Measurements from ENCODE around the gene GRK2. TPM values are rescaled to one million over a fixed set of nuclear protein-coding genes. Genes with fewer than 3 reads are reported as not detected.
"Not testable (repeated sequence)": the region's sequence is repeated elsewhere in the genome, so short reads cannot be mapped to it uniquely, and the experiment has no call there.

The GRK2 gene
- 82.5 TPM for polyA plus RNA-seq
- long read RNA-seq, donor 1, transcript GRK2-201 (21 exons, 3,466 nt), result major isoform, 15 of 15 reads
- long read RNA-seq, donor 1, partial matches to known transcripts, result 0 of 15 reads
- long read RNA-seq, donor 1, other reads (novel, unspliced or antisense), result 0 of 15 reads
- long read RNA-seq, donor 2, transcript GRK2-201 (21 exons, 3,466 nt), result major isoform, 8 of 14 reads
- long read RNA-seq, donor 2, partial matches to known transcripts, result 5 of 14 reads
- long read RNA-seq, donor 2, other reads (novel, unspliced or antisense), result 0 of 14 reads
- long read RNA-seq, donor 3, result 0 reads
- long read RNA-seq, donor 4, partial matches to known transcripts, result 0 of 1 reads
- long read RNA-seq, donor 4, other reads (novel, unspliced or antisense), result 0 of 1 reads
- long read RNA-seq, donor 5, transcript GRK2-201 (21 exons, 3,466 nt), result major isoform, 10 of 11 reads
- long read RNA-seq, donor 5, partial matches to known transcripts, result 0 of 11 reads
- long read RNA-seq, donor 5, other reads (novel, unspliced or antisense), result 0 of 11 reads
- long read RNA-seq, donor 6, transcript GRK2-201 (21 exons, 3,466 nt), result major isoform, 11 of 11 reads
- long read RNA-seq, donor 6, partial matches to known transcripts, result 0 of 11 reads
- long read RNA-seq, donor 6, other reads (novel, unspliced or antisense), result 0 of 11 reads
- long read RNA-seq, donor 7, partial matches to known transcripts, result 0 of 2 reads
- long read RNA-seq, donor 7, other reads (novel, unspliced or antisense), result 0 of 2 reads
- long read RNA-seq, donor 8, transcript GRK2-201 (21 exons, 3,466 nt), result major isoform, 10 of 27 reads
- long read RNA-seq, donor 8, partial matches to known transcripts, result 17 of 27 reads
- long read RNA-seq, donor 8, other reads (novel, unspliced or antisense), result 0 of 27 reads
- long read RNA-seq, donor 9, transcript GRK2-201 (21 exons, 3,466 nt), result major isoform, 6 of 27 reads
- long read RNA-seq, donor 9, partial matches to known transcripts, result 20 of 27 reads
- long read RNA-seq, donor 9, other reads (novel, unspliced or antisense), result 0 of 27 reads
- long read RNA-seq, donor 10, transcript GRK2-201 (21 exons, 3,466 nt), result major isoform, 11 of 71 reads
- long read RNA-seq, donor 10, partial matches to known transcripts, result 59 of 71 reads
- long read RNA-seq, donor 10, other reads (novel, unspliced or antisense), result 0 of 71 reads
- long read RNA-seq, donor 11, transcript GRK2-201 (21 exons, 3,466 nt), result major isoform, 9 of 9 reads
- long read RNA-seq, donor 11, partial matches to known transcripts, result 0 of 9 reads
- long read RNA-seq, donor 11, other reads (novel, unspliced or antisense), result 0 of 9 reads

DNA sequence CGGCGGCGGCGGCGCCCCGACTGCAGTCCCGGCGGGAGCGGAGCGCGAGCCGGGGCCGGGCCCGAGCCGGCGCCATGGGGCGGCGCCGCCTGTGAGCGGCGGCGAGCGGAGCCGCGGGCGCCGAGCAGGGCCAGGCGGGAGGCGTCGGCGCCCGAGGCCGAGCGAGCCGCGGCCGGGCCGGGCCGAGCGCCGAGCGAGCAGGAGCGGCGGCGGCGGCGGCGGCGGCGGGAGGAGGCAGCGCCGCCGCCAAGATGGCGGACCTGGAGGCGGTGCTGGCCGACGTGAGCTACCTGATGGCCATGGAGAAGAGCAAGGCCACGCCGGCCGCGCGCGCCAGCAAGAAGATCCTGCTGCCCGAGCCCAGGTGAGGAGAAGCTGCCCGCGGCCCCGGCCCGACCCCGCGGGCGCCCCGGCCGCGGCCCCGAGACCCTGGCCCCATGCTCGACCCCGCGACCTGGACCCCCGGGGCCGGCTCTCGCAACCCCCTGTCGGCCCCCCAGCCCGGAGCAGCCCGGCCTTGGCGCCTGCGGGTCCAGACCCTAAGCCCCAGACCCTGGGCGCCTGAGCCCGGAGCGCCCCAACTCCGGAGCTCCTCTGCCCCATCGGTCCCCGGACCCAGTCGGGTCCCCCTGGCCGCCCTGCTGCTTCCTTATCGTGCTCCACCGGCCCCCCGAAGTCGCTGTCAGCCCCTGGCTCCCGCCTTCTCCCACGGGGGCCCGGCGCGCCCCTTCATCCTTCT is at the start of gene GRK2:
TSS of gene GRK2 (plus strand) at position 25 of the 739 bp plus-strand sequence. CDS start at position 252, 227 bp downstream.
- Histone ChIP-seq H3K36me3 (ENCODE audit: control insufficient read depth, insufficient read depth, low read length) (peaks cover 27% of the 10 kb centered on the region), H3K27ac (ENCODE audit: low read length) (peak within 1 kb of the TSS; percentile 94), H3K27me3 (ENCODE audit: control insufficient read depth, insufficient read depth, low read length) (no peaks in the 10 kb centered on the region), H3K4me1 (ENCODE audit: control insufficient read depth, insufficient read depth, low read length) (peaks cover 54% of the 10 kb centered on the region), H3K9me3 (ENCODE audit: control insufficient read depth, low read depth, low read length) (no peaks in the 10 kb centered on the region), H3K4me3 (ENCODE audit: low read length) (peak within 1 kb of the TSS; percentile 75)
- DNase-seq, result peak in 1 of 2 donors; percentile 59
- WGBS (ENCODE audit: insufficient coverage, low lambda C conversion rate), result no CpG with 5 or more reads among the region's 103 CpGs

DNA sequence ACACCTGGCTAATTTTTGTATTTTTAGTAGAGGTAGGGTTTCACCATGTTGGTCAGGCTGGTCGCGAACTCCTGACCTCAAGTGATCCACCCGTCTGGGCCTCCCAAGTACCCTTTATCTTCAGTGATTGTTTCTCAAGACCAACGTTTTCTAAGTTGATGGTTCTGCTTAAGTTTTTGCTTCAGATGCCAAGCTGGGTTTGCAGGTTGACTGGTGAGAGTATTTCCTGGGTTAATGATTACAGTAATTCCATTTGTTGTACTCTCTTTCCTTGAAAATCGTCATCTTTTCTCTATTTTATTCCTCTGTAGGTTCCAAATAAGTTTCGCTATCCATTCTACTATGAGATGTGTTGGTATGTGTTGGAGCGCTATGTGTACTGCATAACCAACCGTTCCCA is 38.5 kb upstream of the GRK2 start:
- H3K4me3 ChIP-seq (ENCODE audit: low read length), result no peak overlapping the region
- H3K27me3 ChIP-seq (ENCODE audit: control insufficient read depth, insufficient read depth, low read length), result no peaks in the 10 kb centered on the region
- DNase-seq, result no peak
- H3K9me3 ChIP-seq (ENCODE audit: control insufficient read depth, low read depth, low read length), result no peaks in the 10 kb centered on the region
- peaks cover 54% of the 10 kb centered on the region for H3K36me3 ChIP-seq (ENCODE audit: control insufficient read depth, insufficient read depth, low read length)
- no peaks in the 10 kb centered on the region for H3K4me1 ChIP-seq (ENCODE audit: control insufficient read depth, insufficient read depth, low read length)
- H3K27ac ChIP-seq (ENCODE audit: low read length), result no peak overlapping the region
- 67% methylated on average over 2 of the region's 8 CpGs for WGBS (ENCODE audit: insufficient coverage, low lambda C conversion rate)

DNA sequence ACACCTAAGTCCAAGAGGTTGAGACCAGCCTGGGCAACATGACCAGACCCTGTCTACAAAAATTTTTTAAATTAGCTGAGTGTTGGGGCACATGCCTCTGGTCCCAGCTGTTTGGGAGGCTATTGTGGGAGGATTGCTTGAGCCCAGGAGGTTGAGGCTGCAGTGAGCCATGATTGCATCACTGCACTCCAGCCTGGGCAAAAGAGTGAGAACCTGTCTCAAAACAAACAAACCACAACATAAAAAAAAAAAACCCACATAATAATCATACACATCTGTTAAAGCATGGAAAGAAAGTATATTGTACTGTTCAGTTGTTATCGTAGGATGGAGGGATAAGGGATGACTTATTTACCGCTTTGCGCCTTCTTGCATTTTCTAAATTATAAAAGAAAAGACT is 35.9 kb upstream of the GRK2 start:
- WGBS (ENCODE audit: insufficient coverage, low lambda C conversion rate), result 100% methylated on average over 2 of the region's 3 CpGs

DNA sequence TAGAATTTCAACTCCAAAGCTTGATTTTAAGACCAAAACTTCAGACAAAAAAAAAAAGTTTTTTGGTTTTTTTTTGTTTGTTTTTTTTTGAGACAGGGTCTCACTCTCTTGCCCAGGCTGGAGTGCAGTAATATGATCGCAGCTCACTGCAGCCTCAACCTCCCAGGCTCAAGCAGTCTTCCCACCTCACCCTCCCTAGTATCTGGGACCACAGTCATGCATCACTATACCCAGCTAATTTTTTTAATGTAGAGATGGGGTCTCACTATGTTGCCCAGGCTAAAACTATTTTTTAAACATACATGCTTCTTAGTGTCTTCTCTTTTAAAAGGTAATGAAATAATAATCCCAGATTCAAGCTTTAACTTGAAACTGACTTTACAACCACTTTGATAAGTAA is 35.4 kb upstream of the GRK2 start:
- no peak overlapping the region for H3K4me3 ChIP-seq (ENCODE audit: low read length)
- no CpG with 5 or more reads among the region's 1 CpG for WGBS (ENCODE audit: insufficient coverage, low lambda C conversion rate)
- no peaks in the 10 kb centered on the region for H3K9me3 ChIP-seq (ENCODE audit: control insufficient read depth, low read depth, low read length)
- DNase-seq, result no peak
- peaks cover 40% of the 10 kb centered on the region for H3K36me3 ChIP-seq (ENCODE audit: control insufficient read depth, insufficient read depth, low read length)
- no peaks in the 10 kb centered on the region for H3K4me1 ChIP-seq (ENCODE audit: control insufficient read depth, insufficient read depth, low read length)
- no peaks in the 10 kb centered on the region for H3K27me3 ChIP-seq (ENCODE audit: control insufficient read depth, insufficient read depth, low read length)
- no peak overlapping the region for H3K27ac ChIP-seq (ENCODE audit: low read length)

More for the DNA sequence above, 35.9 kb upstream of the GRK2 start:
- H3K9me3 ChIP-seq (ENCODE audit: control insufficient read depth, low read depth, low read length), result no peaks in the 10 kb centered on the region
- H3K4me3 ChIP-seq (ENCODE audit: low read length), result no peak overlapping the region
- no peak for DNase-seq
- no peak overlapping the region for H3K27ac ChIP-seq (ENCODE audit: low read length)
- peaks cover 45% of the 10 kb centered on the region for H3K36me3 ChIP-seq (ENCODE audit: control insufficient read depth, insufficient read depth, low read length)
- H3K27me3 ChIP-seq (ENCODE audit: control insufficient read depth, insufficient read depth, low read length), result no peaks in the 10 kb centered on the region
- H3K4me1 ChIP-seq (ENCODE audit: control insufficient read depth, insufficient read depth, low read length), result no peaks in the 10 kb centered on the region

DNA sequence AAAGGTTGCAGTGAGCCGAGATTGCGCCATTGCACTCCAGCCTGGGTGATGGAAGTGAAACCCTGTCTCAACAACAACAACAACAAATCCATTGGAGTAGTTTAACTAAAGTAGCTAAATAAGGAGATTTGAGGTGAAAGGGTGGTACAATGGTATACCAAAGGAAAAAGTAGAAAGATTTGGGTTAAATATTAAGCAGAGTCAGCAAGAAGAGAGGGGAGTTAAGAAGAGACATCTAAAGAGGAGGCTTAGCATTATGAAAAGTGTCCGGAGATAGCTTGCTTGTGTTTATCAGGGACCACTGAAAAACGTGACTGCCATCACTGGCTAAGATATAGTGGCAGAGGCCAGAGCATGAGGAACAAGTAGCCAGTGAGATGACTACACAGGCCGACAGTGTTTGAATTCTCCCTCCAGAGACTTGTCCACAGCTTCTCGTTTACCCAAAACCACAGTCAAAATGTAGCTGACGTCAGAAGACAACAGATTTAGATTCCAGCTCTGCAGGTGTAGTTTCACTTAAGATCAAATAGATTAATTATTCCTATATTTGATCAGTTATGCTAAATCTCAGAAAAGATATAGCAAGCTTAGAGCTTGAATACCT is 32.6 kb upstream of the GRK2 start:
- no peak overlapping the region for H3K27ac ChIP-seq (ENCODE audit: low read length)
- peaks cover 26% of the 10 kb centered on the region for H3K36me3 ChIP-seq (ENCODE audit: control insufficient read depth, insufficient read depth, low read length)
- DNase-seq, result no peak
- no peaks in the 10 kb centered on the region for H3K27me3 ChIP-seq (ENCODE audit: control insufficient read depth, insufficient read depth, low read length)
- no peak overlapping the region for H3K4me3 ChIP-seq (ENCODE audit: low read length)
- no CpG with 5 or more reads among the region's 7 CpGs for WGBS (ENCODE audit: insufficient coverage, low lambda C conversion rate)
- H3K4me1 ChIP-seq (ENCODE audit: control insufficient read depth, insufficient read depth, low read length), result peaks cover under 1% of the 10 kb centered on the region
- no peaks in the 10 kb centered on the region for H3K9me3 ChIP-seq (ENCODE audit: control insufficient read depth, low read depth, low read length)

DNA sequence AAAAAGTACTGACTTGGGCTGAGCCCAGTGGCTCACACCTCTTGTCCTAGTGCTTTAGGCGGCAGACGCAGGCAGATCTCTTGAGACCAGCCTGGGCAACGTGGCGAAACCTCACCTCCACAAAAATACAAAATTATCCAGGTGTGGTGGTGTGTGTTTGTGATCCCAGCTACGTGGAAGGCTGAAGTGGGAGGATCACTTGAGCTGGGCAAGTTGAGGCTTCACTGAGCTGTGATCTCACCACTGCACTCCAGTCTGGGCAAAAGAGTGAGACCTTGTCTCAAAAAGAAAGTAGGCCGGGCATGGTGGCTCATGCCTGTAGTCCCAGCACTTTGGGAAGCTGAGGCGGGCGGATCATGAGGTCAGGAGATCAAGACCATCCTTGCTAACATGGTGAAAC is 31.7 kb upstream of the GRK2 start:
- H3K9me3 ChIP-seq (ENCODE audit: control insufficient read depth, low read depth, low read length); H3K4me3 ChIP-seq (ENCODE audit: low read length); H3K27me3 ChIP-seq (ENCODE audit: control insufficient read depth, insufficient read depth, low read length); DNase-seq; H3K27ac ChIP-seq (ENCODE audit: low read length); H3K4me1 ChIP-seq (ENCODE audit: control insufficient read depth, insufficient read depth, low read length): not testable (repeated sequence)
- peaks cover 18% of the 10 kb centered on the region for H3K36me3 ChIP-seq (ENCODE audit: control insufficient read depth, insufficient read depth, low read length)
- WGBS (ENCODE audit: insufficient coverage, low lambda C conversion rate), result no CpG with 5 or more reads among the region's 8 CpGs

DNA sequence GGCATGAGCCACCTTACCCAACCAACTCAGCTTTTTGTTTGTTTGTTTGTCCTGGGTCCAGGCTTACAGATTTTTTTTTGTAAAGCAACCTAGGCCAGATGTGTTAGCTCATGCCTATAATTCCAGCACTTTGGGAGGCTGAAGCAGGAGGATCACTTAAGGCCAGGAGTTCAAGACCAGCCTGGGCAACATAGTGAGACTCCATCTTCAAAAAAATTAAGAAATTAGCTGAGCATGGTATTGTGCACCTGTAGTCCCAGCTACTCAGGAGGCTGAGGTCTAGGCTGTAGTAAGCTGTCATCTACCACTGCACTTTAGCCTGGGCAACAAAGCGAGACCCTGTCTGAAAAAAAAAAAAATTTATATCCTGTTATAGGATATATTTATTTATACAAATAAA is 28.7 kb upstream of the GRK2 start:
- H3K27ac ChIP-seq (ENCODE audit: low read length), result no peak overlapping the region
- no CpG with 5 or more reads among the region's 1 CpG for WGBS (ENCODE audit: insufficient coverage, low lambda C conversion rate)

DNA sequence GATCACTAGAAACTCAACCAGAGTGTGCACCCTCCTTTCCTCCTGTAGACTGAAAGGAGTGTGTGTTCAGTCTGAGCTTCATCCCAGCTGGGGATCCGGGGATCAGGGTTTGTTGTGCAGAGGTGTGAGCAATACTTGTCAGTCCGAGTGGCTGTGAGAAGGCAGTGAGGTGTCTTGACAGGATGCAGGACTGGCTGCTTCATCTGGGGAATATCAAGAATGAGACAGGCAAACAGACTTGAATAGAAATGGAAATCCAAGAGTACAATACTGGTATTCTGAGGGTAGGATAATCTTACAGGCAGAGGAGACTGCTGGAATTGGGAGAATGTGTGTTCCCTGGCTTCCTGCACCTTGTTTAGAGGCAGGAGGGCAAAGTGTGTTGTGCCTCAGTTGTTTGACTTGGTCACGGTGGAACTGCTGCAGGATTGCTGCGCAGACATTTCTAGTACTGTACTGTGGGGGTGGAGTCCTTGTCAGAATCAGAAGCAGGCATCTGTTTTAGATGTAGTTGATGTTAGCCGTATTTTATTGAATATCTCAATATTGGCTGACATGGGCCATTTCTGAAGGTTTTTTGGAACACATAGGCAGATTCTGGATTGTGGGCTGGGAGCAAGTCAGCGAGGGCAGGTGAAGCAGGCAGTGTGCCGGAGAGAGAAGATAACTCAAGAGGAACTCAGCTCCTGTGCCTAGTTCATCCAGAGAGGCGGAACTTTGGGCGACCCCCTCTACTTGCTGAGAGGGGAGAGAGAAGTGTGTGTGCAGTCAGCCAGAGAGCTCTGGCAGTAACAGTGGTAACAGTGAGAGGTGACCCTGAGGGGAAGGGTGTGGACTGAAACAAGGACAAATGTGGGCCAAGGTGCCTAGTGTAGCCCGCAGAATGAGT is 27.1 kb upstream of the GRK2 start:
- no CpG with 5 or more reads among the region's 10 CpGs for whole genome bisulfite sequencing (ENCODE audit: insufficient coverage, low lambda C conversion rate)
- H3K36me3 ChIP-seq (ENCODE audit: control insufficient read depth, insufficient read depth, low read length), result peaks cover 18% of the 10 kb centered on the region

More for the DNA sequence above, 28.7 kb upstream of the GRK2 start:
- DNase-seq, result no peak
- Histone ChIP-seq H3K4me3 (ENCODE audit: low read length) (no peak overlapping the region), H3K36me3 (ENCODE audit: control insufficient read depth, insufficient read depth, low read length) (peaks cover 5% of the 10 kb centered on the region), H3K9me3 (ENCODE audit: control insufficient read depth, low read depth, low read length) (no peaks in the 10 kb centered on the region), H3K27me3 (ENCODE audit: control insufficient read depth, insufficient read depth, low read length) (no peaks in the 10 kb centered on the region), H3K4me1 (ENCODE audit: control insufficient read depth, insufficient read depth, low read length) (peaks cover 24% of the 10 kb centered on the region)

More for the DNA sequence above, 27.1 kb upstream of the GRK2 start:
- H3K9me3 ChIP-seq (ENCODE audit: control insufficient read depth, low read depth, low read length), result no peaks in the 10 kb centered on the region
- peak overlapping the region; percentile 11 for H3K4me3 ChIP-seq (ENCODE audit: low read length)
- peaks cover 26% of the 10 kb centered on the region for H3K4me1 ChIP-seq (ENCODE audit: control insufficient read depth, insufficient read depth, low read length)
- peak in 1 of 2 donors; percentile 17 for DNase-seq
- peak overlapping the region; percentile 54 for H3K27ac ChIP-seq (ENCODE audit: low read length)
- H3K27me3 ChIP-seq (ENCODE audit: control insufficient read depth, insufficient read depth, low read length), result no peaks in the 10 kb centered on the region

Measured in large intestine (tissue), 12 donors.